GM21360 (cell line): ENCODE results near the gene COMMD4.
A peak's percentile ranks its signal among the peaks of the same experiment; 100 is the strongest.

Experiments used
- ATAC-seq: cut with Tn5 transposase; IDR thresholded peaks from one replicate; pipeline ENCODE4 v1.9.1; 2021; ENCODE audit warnings: mild to moderate bottlenecking, moderate library complexity; ENCODE audit not compliant: unreplicated experiment

The COMMD4 gene

DNA sequence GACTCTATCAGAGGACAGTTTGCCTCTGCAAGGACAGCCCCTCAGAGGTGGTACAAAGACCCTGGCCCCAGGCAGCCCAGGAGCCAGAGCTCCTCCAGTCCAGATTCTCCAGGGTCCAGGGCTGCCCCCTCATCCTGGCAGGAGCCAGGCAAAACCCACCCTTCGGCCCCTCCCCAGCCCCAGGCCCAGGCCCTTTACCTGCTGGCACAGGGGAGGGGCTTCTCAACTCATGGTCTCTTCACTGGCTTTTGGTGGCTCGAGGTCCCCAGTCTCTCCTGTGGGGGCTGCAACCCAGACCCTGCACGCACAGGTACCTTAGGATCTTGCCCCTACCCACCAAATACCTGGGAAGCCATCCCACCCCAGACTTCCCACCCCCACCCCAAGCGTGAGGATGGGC, 19.5 kb downstream of the COMMD4 start:
- no peak for ATAC-seq

GRCh38 chr15:75356006-75356405, 20.1 kb downstream of the COMMD4 start:
- no peak for ATAC-seq

- no peak for ATAC-seq
Measured at GRCh38 chr15:75356517-75356916, 20.7 kb downstream of the COMMD4 start.

DNA sequence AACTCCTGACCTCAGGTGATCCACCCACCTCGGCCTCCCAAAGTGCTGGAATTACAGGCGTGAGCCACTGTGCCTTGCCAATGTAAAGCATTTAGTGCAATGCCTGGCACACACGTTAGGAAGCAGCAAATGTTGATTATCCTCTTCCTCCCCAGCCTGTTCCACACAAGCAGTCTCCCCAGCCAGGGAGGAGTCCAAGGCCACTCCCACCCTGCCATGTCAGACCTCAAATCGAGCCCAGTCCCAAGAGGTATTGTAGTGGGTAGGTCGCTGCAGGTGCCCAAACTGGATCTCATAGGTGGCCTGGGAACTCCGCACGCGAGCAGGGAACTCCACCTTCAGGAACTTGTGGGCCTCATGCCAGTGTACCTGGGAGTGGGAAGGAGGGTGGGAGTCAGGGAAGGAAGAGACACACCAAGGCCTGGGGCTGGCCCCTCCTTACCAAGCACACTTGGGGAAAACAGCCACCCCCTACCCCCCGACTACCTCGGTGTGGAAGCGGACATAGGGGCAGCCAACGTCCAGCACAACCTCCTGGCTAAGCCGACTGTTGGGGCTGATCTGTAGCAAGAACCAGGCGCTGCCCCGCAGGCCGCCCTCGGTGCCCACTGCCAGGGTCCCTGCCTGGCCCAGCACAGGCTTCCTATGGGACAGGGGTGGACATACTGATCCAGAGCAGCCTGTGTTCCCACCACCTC, 22.3 kb downstream of the COMMD4 start:
- no peak for ATAC-seq

DNA sequence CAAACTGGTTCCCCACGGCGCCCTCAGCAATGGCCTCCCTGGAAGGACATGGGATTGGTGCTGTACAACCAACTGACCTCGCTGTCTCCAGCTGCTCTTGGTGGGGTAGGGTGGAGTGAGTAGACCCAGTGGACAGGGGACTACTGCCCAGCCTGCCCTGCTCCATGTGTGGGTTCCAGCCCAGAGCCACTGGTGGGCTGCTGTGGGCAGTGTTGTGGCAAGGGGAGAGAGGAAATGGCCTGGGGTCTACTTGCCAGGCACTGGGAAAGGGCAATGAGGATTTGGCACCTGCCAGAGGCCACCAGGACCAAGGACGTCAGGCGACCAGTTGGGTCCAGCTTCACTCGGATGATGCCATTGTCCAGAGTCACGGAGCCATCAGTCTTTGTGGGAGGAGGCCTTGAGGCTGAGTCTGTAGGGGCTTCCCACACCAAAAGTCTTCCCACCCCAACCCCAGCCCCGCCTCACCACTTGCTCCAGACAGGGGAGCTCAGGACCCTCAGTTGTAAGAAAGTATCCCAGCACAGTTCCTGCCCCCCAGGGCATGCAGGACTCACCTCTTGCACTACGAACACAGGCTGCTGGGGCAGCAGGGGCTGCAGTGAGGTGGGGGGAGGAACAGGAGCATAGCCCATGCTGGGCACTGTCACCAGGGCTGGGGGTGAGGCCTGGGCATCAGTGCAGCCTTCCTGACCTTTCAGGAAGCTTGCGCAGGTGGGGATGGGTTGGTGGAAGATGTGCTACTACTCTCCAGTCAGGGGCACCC, 23.1 kb downstream of the COMMD4 start:
- ATAC-seq, result no peak

GRCh38 chr15:75359537-75360250, 23.8 kb downstream of the COMMD4 start:
- no peak for ATAC-seq

- ATAC-seq, result no peak
Measured at GRCh38 chr15:75360391-75360790, 24.5 kb downstream of the COMMD4 start.

- no peak for ATAC-seq
Measured at GRCh38 chr15:75360856-75361255, 25.0 kb downstream of the COMMD4 start.

DNA sequence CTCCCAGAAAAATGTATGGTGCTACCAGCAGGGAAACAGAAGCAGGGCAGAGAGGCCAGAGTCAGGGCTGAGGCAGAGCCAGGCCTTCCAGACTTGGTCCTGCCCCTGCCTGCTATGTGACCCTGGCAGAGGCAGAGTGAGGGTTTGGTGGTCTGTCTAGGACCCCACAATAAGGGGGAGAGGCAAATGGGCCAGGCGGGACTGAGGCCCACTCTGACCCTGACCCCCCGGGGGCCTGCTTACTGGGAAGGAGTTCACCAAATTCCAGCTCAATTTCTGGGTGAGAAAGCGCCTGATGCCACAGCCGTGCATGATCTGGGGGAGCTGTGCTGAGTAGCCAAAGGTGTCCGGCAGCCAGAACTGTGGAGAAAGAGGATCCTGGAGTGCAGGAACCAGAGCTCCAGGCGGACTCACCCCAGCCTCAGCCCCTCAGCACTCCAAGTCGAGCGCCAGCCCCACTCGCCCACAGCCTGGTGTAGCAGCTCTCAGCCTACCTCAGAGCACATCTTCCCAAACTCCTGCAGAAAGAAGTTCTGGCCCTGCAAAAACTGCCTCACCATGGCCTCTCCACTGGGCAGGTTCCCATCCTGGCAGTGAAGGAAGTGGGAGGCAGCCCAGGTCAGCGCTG, 25.6 kb downstream of the COMMD4 start:
- no peak for ATAC-seq

DNA sequence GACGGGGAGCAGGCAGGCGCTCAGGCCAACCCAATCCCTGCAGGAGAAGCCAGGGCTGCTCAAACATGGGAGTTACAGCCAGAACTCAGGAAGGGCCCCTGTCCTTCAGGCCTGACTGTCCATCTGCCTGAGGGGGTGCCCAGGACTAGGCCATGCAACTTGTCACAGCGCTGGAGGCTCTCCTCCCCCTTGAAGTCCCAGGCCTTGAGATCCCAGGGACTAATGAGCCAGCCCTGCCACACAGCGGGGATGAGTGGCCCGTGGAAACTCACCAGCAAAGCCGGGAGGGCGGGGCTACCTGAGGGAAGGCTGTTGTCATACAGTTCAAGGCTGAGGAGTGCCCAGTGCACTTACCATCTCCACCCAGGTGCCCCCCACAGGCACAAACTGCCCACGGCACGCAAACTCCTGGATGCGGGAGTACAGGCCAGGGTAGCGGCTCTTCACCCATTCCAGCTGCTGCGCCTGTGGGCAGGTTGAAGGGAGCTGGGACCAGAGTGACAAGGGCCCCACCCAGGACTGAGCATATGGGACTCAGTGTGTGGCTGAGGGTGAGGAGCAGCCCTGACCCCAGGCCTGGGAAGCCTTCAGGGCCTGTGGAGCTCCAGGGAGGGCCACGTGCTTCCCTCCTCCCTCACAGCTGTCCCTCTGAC, 26.3 kb downstream of the COMMD4 start:
- no peak for ATAC-seq

DNA sequence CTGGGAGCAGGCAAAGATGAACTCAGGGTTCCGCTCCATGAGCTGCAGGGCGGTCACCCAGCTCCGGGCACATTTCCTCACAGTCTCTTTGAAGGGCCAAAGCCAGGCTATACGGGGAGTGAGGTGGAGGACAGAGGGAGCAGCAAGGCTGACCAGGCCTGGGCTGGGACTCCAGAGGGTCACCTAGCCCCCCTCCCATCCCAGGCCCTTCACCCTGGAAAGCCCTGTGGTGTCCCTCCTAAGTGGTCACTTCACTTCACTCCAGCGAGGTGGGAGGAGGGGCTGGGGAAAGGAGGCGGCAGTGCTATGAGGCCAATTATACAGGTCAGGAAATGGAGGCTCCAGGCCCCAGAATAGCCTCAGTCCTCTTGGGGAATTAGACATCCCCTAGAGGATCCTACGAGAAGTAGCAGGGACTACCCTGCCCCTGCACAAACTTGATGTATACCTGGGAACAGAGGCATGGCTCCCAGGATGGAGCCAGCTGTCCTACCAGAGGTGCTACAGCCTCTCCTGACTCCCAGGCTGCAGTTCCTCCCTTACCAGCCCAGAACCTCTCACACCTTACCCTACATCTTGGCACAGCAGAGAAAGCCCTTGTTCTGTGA, 26.9 kb downstream of the COMMD4 start:
- no peak for ATAC-seq

GRCh38 chr15:75363786-75364185, 27.9 kb downstream of the COMMD4 start:
- no peak for ATAC-seq

GRCh38 chr15:75364881-75365280, 29.0 kb downstream of the COMMD4 start:
- no peak for ATAC-seq

- ATAC-seq, result no peak
Measured at GRCh38 chr15:75366163-75366562, 30.3 kb downstream of the COMMD4 start.

DNA sequence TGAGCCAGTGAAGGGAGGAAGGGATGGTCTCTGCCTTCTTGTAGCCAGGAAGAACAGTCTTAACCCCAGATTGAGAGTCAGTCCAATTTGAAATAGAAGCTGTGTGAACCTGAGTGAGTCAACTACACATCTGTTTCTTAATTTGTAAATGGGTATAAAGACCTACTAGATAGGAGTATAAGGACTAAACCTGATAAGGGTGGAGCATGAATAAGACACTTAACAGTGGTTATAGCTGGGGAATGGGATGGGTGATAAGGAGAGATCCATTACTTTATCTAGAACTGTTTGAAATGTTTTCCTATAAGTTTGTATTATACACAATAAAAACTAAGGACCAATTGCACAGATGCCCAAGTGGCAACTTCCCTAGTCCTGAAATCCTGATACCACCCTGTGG, 31.1 kb downstream of the COMMD4 start:
- ATAC-seq, result no peak

DNA sequence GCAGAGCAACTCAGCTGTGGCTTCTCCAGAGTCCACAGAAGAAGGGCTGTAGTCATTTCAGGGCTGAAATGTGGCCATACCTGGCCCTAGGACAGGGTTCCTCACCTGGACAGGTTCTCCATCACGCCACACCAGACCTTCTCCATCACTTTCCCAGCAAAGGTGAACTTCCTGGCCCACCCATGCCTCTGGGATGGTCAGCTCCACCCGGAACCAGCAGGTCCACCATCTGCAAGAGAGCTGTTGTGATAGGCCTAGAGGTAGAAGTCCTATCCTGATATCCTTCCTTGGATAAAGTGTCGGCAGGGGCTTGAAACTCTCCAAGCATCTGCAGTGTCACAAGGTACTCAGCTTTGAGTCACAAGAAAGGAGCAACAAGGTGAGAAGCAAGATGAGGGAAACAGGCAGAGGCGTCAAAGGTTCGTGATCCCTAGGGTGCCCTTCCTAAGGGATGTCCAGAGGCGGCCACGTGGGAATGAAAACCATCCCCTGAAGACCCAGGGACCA, 31.6 kb downstream of the COMMD4 start:
- ATAC-seq, result no peak

DNA sequence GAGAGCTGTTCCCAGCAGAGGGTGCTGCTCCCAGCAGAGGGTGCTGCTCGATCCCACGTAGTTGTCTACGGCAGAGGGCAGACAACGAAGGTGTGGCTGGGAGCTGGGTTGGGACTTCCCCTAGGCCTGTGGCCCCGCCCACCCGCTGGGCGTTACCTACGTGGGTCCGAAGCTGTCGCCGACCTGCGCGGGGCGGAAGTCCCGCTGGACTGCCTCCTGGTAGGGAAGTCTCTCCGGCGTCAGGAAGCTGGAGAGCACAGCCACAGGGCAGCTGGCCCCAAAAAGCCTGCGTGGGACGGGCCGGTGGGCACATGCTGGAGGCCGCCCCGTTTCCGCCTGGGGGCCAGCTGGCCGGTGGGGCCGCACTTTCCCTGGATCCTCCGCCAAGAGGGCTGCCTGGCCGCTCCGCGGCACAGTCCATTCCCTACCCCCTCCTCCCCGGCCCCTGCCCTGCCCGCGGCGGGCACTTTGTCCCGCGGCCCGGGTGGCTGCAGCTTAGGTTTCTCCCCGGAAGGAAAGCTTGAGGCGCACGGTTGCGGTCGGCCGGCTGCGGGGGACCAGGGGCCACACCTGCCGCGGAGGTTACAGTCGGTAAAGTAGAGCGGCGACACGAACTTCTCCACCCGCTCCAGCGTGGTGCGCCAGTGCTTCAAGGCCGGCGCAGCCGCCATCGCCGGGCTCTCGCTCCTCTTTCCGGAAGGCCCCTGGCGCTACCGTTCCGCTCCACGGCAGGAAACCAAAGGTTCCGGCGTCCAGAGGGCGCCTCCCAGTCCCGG, 32.2 kb downstream of the COMMD4 start, which contains the start of gene MAN2C1:
MAN2C1 (minus strand) TSS at position 695 of the 776 bp plus-strand sequence; CDS start at position 671, 24 bp downstream.
- peak; percentile 82 for ATAC-seq

- no peak for ATAC-seq
Measured at GRCh38 chr15:75368689-75369239, 32.9 kb downstream of the COMMD4 start.
